DOHH2 (cell line): ENCODE data around the gene FBXO10.
A peak's percentile ranks its signal among the peaks of the same experiment; 100 is the strongest.
"Not testable (repeated sequence)": the region's sequence is repeated elsewhere in the genome, so short reads cannot be mapped to it uniquely, and the experiment has no call there.

ENCODE experiments used
- H3F3A ChIP-seq: fragments of 200-600 bp; sonication (generic), shearing (Covaris generic); 2 replicates; pipeline ENCODE4 v1.6.0; 2016; ENCODE audit warnings: antibody characterized with exemption, mild to moderate bottlenecking; ENCODE audit not compliant: control insufficient read depth, insufficient read depth
- H3K27ac ChIP-seq: fragments of 200-600 bp; sonication (generic); 2 replicates; pipeline ENCODE4 v1.5.1; 2014; ENCODE audit warnings: low read depth, mild to moderate bottlenecking, low read length, moderate library complexity
- H3K27me3 ChIP-seq: fragments of 200-600 bp; sonication (generic); 2 replicates; pipeline ENCODE4 v1.6.1; 2014; ENCODE audit warnings: mild to moderate bottlenecking, low read length, mixed read lengths; ENCODE audit not compliant: control insufficient read depth
- H3K36me3 ChIP-seq: fragments of 200-600 bp; sonication (generic); 2 replicates; pipeline ENCODE4 v1.6.1; 2014; ENCODE audit warnings: mild to moderate bottlenecking, low read length, moderate library complexity, mixed read lengths; ENCODE audit not compliant: control insufficient read depth
- H3K4me1 ChIP-seq: fragments of 200-600 bp; sonication (generic); 2 replicates; pipeline ENCODE4 v1.6.1; 2014; ENCODE audit warnings: mild to moderate bottlenecking, low read length, mixed read lengths; ENCODE audit not compliant: control insufficient read depth
- H3K4me2 ChIP-seq: fragments of 200-600 bp; sonication (generic); 2 replicates; pipeline ENCODE4 v1.6.0; 2014; ENCODE audit warnings: mild to moderate bottlenecking, low read length, moderate library complexity
- H3K4me3 ChIP-seq: fragments of 200-600 bp; sonication (generic); 2 replicates; pipeline ENCODE4 v1.5.1; 2014; ENCODE audit warnings: mild to moderate bottlenecking, low read length, mixed read lengths
- H3K79me2 ChIP-seq: fragments of 200-600 bp; sonication (generic); 2 replicates; pipeline ENCODE4 v1.6.1; 2014; ENCODE audit warnings: mild to moderate bottlenecking, low read length, mixed read lengths; ENCODE audit not compliant: control insufficient read depth
- H3K9me2 ChIP-seq: fragments of 200-600 bp; sonication (generic); replicated peaks from 2 replicates; pipeline ENCODE4 v1.6.1; 2014; ENCODE audit warnings: mild to moderate bottlenecking, low read length, mixed read lengths; ENCODE audit not compliant: control insufficient read depth
- H3K9me3 ChIP-seq: fragments of 200-600 bp; sonication (generic); 2 replicates; pipeline ENCODE4 v1.6.1; 2014; ENCODE audit warnings: antibody characterized with exemption, low read length, mixed read lengths; ENCODE audit not compliant: control insufficient read depth, insufficient read depth
- H4K20me1 ChIP-seq: fragments of 200-600 bp; sonication (generic); 2 replicates; pipeline ENCODE4 v1.6.0; 2014; ENCODE audit warnings: low read depth, mild to moderate bottlenecking, antibody characterized with exemption, low read length, moderate library complexity; ENCODE audit not compliant: control insufficient read depth, insufficient read depth
- EZH2phosphoT487 ChIP-seq: fragments of 200-600 bp; sonication (generic); IDR thresholded peaks from 2 replicates; pipeline ENCODE4 v1.6.1; 2017; ENCODE audit warnings: borderline replicate concordance, mild to moderate bottlenecking, antibody characterized with exemption, low read length, moderate library complexity, mixed read lengths
- TF ChIP-seq, protein P1 (sequence below): fragments of 200-600 bp; sonication (generic); IDR thresholded peaks from one replicate; pipeline ENCODE4 v1.5.1; 2014; ENCODE audit warnings: antibody characterized with exemption, mild to moderate bottlenecking, low read depth, low read length; ENCODE audit not compliant: poor library complexity, severe bottlenecking

The FBXO10 gene

DNA sequence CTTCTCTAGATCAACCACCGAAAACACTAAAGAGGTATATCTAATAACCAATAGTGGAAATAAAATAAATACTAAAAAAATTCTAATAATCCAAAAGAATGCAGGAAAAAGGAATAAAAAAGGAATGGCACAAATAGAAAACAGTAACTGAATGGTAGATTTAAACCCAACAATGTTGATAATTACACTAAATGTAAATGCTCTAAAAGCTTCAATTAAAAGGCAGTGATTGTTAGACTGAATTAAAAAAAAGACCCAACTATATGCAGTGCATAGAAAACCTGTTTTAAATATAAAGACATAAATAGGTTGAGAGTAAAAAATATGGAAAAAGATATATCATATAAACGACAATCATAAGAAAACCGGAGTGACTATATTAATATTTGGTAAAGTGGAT lies 101.7 kb downstream of the FBXO10 start:
- Histone ChIP-seq H3K9me2 (no peaks in the 10 kb centered on the region), H4K20me1 (no peaks in the 10 kb centered on the region), H3K4me1 (peaks cover 16% of the 10 kb centered on the region)

DNA sequence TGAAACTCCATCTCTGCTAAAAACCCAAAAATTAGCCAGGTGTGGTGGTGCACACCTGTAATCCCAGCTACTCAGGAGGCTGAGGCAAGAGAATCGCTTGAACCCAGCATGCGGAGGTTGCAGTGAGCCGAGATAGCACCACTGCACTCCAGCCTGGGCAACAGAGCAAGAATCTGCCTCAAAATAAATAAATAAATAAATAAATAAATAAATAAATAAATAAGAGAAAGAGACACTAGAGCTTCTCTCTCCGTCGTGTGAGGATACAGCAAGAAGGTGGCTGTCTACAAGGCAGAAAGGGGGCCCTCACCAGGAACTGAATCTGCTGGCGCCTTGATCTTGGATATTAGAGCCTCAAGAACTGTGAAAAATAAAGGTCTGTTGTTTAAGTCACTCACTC lies 102.2 kb downstream of the FBXO10 start:
- Histone ChIP-seq H3K9me3 (peaks cover 10% of the 10 kb centered on the region; the same call in 1 of the 2 replicates), H3F3A (peaks cover 12% of the 10 kb centered on the region), H3K4me1 (peaks cover 16% of the 10 kb centered on the region)
- not testable (repeated sequence) for H3K27ac ChIP-seq, H3K4me3 ChIP-seq, H3K9me2 ChIP-seq, H4K20me1 ChIP-seq, H3K27me3 ChIP-seq, H3K79me2 ChIP-seq, H3K36me3 ChIP-seq, H3K4me2 ChIP-seq

More for the DNA sequence above, 101.7 kb downstream of the FBXO10 start:
- Histone ChIP-seq H3K9me3 (peaks cover 10% of the 10 kb centered on the region; the same call in 1 of the 2 replicates), H3K27me3 (no peaks in the 10 kb centered on the region), H3F3A (peaks cover 12% of the 10 kb centered on the region), H3K27ac (no peak overlapping the region), H3K4me3 (no peak overlapping the region), H3K4me2 (no peak overlapping the region), H3K79me2 (no peaks in the 10 kb centered on the region), H3K36me3 (no peaks in the 10 kb centered on the region)
- TF ChIP-seq, protein P1, sequence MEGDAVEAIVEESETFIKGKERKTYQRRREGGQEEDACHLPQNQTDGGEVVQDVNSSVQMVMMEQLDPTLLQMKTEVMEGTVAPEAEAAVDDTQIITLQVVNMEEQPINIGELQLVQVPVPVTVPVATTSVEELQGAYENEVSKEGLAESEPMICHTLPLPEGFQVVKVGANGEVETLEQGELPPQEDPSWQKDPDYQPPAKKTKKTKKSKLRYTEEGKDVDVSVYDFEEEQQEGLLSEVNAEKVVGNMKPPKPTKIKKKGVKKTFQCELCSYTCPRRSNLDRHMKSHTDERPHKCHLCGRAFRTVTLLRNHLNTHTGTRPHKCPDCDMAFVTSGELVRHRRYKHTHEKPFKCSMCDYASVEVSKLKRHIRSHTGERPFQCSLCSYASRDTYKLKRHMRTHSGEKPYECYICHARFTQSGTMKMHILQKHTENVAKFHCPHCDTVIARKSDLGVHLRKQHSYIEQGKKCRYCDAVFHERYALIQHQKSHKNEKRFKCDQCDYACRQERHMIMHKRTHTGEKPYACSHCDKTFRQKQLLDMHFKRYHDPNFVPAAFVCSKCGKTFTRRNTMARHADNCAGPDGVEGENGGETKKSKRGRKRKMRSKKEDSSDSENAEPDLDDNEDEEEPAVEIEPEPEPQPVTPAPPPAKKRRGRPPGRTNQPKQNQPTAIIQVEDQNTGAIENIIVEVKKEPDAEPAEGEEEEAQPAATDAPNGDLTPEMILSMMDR: no peak
- TF ChIP-seq EZH2phosphoT487: no peak

DNA sequence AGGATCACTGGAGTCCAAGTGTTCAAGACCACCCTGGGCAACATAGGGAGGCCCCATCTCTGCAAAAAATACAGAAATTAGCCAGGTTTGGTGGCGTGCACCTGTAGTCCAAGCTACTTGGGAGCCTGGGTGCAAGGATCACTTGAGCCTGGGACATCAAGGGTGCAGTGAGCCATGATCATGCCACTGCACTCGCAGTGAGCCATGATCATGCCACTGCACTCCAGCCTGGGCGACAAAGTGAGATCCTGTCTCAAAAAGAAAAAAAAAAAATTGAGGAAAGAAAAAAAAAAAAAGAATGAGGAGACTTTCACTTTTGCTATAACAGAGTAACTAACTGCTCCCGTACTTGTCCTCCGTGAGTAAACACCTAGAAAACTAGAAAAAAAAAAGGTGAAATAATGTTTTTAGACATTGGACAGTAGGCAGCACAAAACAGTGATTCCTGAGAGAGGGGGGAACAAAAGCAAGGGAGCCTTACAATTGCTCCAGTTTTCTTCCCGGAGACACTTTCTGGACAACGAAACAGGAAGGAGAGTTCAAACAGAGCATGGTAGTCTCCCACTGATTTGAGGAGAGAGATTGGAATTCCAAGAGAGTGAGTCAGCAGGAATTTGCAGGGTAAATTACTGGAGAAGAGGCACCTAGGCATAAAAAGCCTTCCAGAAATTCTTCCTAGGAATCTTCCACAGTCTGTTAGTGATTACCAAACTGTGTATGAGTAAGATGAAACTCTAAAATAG lies 104.1 kb downstream of the FBXO10 start:
- no peak overlapping the region for H3K4me3 ChIP-seq
- no peak overlapping the region for H3K27ac ChIP-seq
- H3K9me2 ChIP-seq: no peaks in the 10 kb centered on the region
- H3K9me3 ChIP-seq: peaks cover 10% of the 10 kb centered on the region; the same call in 1 of the 2 replicates
- peaks cover 5% of the 10 kb centered on the region for H3K4me1 ChIP-seq
- TF ChIP-seq EZH2phosphoT487: no peak
- TF ChIP-seq, protein P1: no peak
- no peaks in the 10 kb centered on the region for H3K36me3 ChIP-seq
- H3K79me2 ChIP-seq: no peaks in the 10 kb centered on the region
- no peaks in the 10 kb centered on the region for H3K27me3 ChIP-seq
- 0 out of 2 replicates have a peak overlapping the region, but pooled peaks have one; percentile 34 for H3K4me2 ChIP-seq
- H3F3A ChIP-seq: peaks cover 12% of the 10 kb centered on the region
- no peaks in the 10 kb centered on the region for H4K20me1 ChIP-seq

DNA sequence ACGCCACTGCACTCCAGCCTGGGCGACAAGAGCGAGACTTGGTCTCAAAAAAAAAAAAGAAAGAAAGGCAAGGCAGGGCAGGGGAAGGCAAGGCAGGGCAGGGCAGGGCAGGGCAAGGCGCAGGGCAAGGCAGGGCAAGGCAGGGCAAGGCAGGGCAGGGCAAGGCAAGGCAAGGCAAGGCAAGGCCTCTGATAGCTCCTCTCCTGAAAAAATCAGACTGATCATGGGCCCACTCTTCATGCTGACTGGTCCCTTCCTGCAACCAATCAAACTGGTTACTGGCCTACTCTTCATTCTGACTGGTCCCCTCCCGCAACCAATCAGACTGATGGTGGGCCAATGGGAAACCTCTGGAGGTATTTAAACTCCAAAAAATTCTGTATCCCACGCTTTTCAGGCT lies 107.6 kb downstream of the FBXO10 start:
- Histone ChIP-seq H3K4me1 (peaks cover 20% of the 10 kb centered on the region), H3K9me3 (no peaks in the 10 kb centered on the region), H3K4me3 (no peak overlapping the region), H4K20me1 (0 out of 2 replicates have a peak, but pooled peaks cover 5% of the 10 kb centered on the region), H3F3A (peaks cover 12% of the 10 kb centered on the region), H3K36me3 (peaks cover 11% of the 10 kb centered on the region; the same call in 1 of the 2 replicates), H3K27me3 (no peaks in the 10 kb centered on the region), H3K4me2 (no peak overlapping the region), H3K27ac (no peak overlapping the region), H3K9me2 (no peaks in the 10 kb centered on the region), H3K79me2 (peaks cover 14% of the 10 kb centered on the region)
- TF ChIP-seq EZH2phosphoT487: no peak
- TF ChIP-seq, protein P1: no peak

DNA sequence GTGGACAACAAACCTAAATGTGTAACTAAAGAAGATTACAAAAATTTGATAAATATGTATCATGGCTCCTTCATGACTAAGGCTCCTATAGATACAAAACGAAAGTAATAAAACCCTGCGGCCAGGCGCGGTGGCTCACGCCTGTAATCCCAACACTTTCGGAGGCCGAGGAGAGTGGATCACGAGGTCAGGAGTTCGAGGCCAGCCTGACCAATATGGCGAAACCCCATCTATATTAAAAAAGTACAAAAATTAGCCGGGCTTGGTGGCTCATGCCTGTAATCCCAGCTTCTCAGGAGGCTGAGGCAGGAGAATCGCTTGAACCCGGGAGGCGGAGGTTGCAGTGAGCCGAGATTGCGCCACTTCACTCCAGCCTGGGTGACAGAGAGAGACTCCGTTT lies 108.7 kb downstream of the FBXO10 start:
- not testable (repeated sequence) for H3K4me2 ChIP-seq, H3K27ac ChIP-seq, H3K4me3 ChIP-seq

More for the DNA sequence above, 108.7 kb downstream of the FBXO10 start:
- peaks cover 14% of the 10 kb centered on the region; the same call in 1 of the 2 replicates for H3K36me3 ChIP-seq
- H3K9me2 ChIP-seq, H3K9me3 ChIP-seq, H4K20me1 ChIP-seq, H3K27me3 ChIP-seq: not testable (repeated sequence)
- peaks cover 25% of the 10 kb centered on the region for H3K79me2 ChIP-seq
- H3F3A ChIP-seq: peaks cover 12% of the 10 kb centered on the region
- peaks cover 31% of the 10 kb centered on the region for H3K4me1 ChIP-seq
